GM18870 (cell line): ENCODE data around the gene RIPOR3.
"Not testable (repeated sequence)": the region's sequence is repeated elsewhere in the genome, so short reads cannot be mapped to it uniquely, and the experiment has no call there.

Experiments used
- ATAC-seq: cut with Tn5 transposase; IDR thresholded peaks from one replicate; pipeline ENCODE4 v1.9.1; 2021; ENCODE audit warnings: moderate library complexity; ENCODE audit not compliant: unreplicated experiment

The RIPOR3 gene

DNA sequence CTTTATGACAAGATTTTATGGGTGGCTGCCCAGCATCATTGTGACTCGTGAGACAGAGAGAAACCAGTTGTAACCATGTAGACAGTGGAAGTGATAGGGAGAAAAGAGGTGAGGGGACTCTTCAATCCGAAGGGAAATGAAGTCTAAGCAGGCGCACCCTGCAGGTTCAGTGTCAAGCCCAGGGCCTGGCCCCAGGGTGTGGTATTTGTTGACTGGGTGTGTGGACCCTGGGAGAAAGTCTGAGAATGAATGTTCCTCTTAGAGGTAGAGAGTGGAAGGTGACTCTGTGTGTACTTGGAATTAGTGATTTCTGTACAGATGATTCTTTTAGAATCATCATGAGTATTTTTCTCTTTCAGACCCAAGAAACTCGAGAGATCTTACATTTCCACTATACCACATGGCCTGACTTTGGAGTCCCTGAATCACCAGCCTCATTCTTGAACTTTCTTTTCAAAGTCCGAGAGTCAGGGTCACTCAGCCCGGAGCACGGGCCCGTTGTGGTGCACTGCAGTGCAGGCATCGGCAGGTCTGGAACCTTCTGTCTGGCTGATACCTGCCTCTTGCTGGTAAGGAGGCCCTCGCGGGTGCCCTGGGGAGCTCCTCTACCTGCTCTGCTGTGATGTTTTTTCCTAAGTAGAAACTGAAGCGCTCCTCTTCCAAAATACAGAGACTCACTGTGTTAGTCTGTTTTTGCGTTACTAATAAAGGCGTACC is 113.1 kb downstream of the RIPOR3 start:
- no peak for ATAC-seq

DNA sequence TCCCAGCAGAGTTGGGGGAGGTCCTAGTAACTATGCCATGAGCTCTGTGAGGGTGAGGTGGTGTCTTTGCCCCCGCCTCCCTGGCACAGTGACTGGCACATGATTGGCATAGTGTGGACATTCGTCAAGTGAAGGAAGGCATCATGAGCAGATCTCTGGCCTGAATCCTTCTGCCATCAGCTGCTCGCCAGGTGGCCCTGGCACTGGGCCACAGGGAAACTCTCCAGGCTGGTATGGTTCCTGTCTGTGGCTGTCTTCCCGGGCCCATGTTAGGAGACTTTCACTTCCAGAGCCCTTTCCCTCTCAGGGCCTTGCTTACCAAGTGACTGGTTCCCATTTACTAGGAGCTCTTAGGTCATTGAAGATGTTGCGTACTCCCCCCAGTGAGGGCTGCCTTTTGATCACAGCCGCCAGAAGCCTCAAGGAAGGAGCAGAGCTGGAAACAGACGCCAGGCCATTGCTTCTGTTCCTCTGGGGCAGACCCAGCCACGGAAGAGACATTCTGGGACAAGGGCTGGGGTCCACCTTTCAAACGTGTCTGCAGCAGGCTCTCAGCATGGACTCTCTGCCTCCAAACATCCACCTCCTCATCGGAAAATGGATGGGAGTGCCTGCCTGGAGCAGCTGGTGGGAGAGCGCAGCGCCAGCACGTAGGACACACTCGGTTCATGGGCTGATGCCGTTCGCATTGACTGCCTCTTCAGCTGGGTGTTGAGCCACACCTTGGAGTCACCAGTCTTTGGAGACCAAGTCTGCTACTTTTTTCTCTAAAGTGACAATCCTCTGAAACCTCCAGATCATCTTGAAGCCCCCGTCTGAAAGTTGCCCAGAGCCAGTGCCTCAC is 113.9 kb downstream of the RIPOR3 start:
- ATAC-seq = no peak

- ATAC-seq = no peak
Measured at GRCh38 chr20:50575865-50576720, 115.2 kb downstream of the RIPOR3 start.

- ATAC-seq = no peak
Measured at GRCh38 chr20:50574586-50574985, 116.8 kb downstream of the RIPOR3 start.

- no peak for ATAC-seq
Measured at GRCh38 chr20:50574108-50574507, 117.2 kb downstream of the RIPOR3 start.

- ATAC-seq = no peak
Measured at GRCh38 chr20:50572938-50573777, 118.2 kb downstream of the RIPOR3 start.

GRCh38 chr20:50571466-50571865 is 119.9 kb downstream of the RIPOR3 start:
- no peak for ATAC-seq

DNA sequence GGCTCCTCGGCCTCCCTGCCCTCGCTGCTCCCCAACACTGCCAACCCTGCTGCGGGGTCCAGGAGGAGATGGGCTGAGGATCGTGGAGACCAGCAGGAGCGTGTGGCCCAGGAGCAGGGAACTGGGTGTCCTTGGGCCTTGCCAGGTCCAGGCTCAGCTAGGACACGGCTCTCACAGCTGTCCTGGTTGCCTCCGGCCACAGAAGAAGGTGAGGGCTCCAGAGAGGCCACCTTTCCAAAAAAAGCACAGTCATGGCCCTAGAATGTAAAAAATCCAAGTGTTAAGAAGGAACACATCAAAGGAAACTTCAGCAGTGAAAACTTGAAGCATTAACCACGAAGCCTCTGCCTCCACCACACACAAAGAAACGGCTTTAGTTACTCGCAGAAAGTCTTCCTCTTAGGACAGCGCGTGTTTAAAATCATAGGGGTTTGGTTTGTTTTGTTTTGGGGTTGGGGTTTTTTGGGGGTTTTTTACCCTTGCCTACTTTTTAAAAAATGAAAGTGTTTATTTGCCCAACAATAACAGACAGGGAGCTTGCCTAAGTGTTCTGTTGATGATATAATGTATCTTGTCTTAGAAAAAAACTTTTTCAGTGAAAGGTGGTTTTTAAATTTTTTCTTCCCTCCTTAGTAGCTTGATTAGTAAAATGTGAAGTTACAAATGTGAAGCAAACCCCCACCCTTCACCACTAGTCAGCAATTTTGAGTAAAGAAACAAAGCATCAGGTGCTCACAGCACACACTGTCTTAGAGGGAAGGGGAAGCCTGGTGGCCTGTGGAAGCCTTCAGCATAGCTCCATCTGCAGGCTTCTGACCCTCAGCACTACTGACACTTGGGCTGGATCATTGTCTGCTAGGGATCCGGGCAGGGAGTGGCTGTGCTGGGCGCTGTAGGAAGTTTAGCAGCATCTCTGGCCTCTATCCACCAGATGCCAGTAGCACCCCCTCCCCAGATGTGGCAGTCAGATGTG is 121.2 kb downstream of the RIPOR3 start:
- ATAC-seq = no peak

- not testable (repeated sequence) for ATAC-seq
Measured at GRCh38 chr20:50569487-50569863, 121.9 kb downstream of the RIPOR3 start.

- no peak for ATAC-seq
Measured at GRCh38 chr20:50568549-50568942, 122.8 kb downstream of the RIPOR3 start.

DNA sequence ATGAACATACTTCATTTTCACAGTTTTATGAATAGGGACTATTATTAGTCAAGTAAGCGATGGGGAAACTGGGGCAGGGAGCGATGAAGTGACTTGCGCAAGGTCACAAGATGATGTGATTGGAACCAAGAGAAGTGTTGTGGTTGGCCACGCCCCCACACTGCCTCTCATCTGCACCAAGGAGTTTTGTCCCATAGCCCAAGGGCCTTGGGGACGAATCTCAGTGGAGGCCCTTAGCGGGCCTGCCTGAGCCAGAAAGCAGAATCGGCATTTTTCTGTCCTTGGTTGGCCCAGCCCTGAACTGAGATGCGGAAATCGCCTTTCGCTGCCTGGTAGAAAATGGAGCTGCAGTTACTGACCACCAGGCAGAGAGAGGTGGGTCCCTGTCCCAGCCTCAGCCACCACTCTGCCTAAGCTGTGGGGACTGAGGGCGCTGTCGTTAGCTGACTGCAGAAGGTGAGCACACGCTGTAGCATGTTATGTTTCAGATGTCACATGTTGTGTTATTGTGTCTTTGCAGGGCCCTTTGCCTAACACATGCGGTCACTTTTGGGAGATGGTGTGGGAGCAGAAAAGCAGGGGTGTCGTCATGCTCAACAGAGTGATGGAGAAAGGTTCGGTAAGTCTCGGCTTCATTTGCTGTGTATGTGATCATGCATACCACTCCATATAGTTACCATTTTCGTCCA is 123.3 kb downstream of the RIPOR3 start:
- ATAC-seq = no peak

GRCh38 chr20:50565871-50566270 is 125.5 kb downstream of the RIPOR3 start:
- no peak for ATAC-seq

GRCh38 chr20:50565383-50565782 is 126.0 kb downstream of the RIPOR3 start:
- ATAC-seq = no peak

- ATAC-seq = no peak
Measured at GRCh38 chr20:50563133-50563944, 128.0 kb downstream of the RIPOR3 start.

- ATAC-seq = no peak
Measured at GRCh38 chr20:50562262-50562701, 129.1 kb downstream of the RIPOR3 start.

- no peak for ATAC-seq
Measured at GRCh38 chr20:50561379-50562078, 129.8 kb downstream of the RIPOR3 start.

GRCh38 chr20:50560867-50561266 is 130.5 kb downstream of the RIPOR3 start:
- ATAC-seq = no peak
